ENCODE measurements around the gene KRTAP2-3. TPM values are rescaled to one million over a fixed set of nuclear protein-coding genes. Genes with fewer than 3 reads are reported as not detected.

KRTAP2-3 gene
- polyA plus RNA-seq, 1 donor from 2014 or later, result not detected

DNA sequence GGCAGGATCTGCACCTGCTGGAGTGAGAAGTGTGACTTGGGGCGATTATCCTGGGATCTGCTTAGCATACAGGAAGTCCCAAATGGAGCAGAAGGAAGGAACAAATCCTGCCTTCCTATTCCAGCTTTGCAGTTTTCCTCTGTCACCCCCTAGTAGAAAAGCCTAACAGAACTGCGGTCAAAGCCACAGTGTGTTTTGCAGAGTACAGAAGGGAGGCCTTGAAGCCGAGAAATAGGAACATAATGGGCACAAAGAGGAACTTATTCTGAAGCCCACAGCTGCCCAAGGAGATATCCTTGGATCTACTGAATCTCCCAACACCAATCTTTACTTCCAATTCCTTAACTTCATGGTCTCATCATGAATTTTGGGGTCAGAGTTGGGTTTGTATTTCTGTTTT lies 41.4 kb downstream of the KRTAP2-3 start:
- H3K79me2 ChIP-seq (replicated peaks; ENCODE audit: insufficient read depth, low read length), result no peaks in the 10 kb centered on the region
- H3K9me3 ChIP-seq (ENCODE audit: low read length), result no peaks in the 10 kb centered on the region
- no peak overlapping the region for H3K27ac ChIP-seq (ENCODE audit: low read length)
- H2AFZ ChIP-seq (ENCODE audit: low read depth, low read length), result no peak overlapping the region
- H3K27me3 ChIP-seq (ENCODE audit: insufficient read depth, low read depth, low read length), result no peaks in the 10 kb centered on the region
- H3K4me3 ChIP-seq (ENCODE audit: low read length), result no peak overlapping the region
- H3K9ac ChIP-seq (ENCODE audit: low read length), result no peak overlapping the region
- H3K4me2 ChIP-seq (ENCODE audit: low read length), result no peak overlapping the region
- no peaks in the 10 kb centered on the region for H3K9me2 ChIP-seq (ENCODE audit: insufficient read depth, low read length)
- H3K36me3 ChIP-seq (ENCODE audit: insufficient read depth, low read length), result no peaks in the 10 kb centered on the region
- no peaks in the 10 kb centered on the region for H3F3A ChIP-seq (ENCODE audit: insufficient read depth, low read length, poor library complexity, severe bottlenecking)
- no peaks in the 10 kb centered on the region for H4K20me1 ChIP-seq (ENCODE audit: insufficient read depth)
- TF ChIP-seq EP300 (conservative IDR thresholded peaks at IDR 0.05; ENCODE audit: poor library complexity, severe bottlenecking) (no peak), TAF1 (IDR thresholded peaks at IDR 0.05; ENCODE audit: low read depth) (no peak), SMC3 (conservative IDR thresholded peaks at IDR 0.05; ENCODE audit: poor library complexity) (no peak), POLR2AphosphoS5 (IDR thresholded peaks at IDR 0.05) (no peak)
- TF ChIP-seq, protein P1, sequence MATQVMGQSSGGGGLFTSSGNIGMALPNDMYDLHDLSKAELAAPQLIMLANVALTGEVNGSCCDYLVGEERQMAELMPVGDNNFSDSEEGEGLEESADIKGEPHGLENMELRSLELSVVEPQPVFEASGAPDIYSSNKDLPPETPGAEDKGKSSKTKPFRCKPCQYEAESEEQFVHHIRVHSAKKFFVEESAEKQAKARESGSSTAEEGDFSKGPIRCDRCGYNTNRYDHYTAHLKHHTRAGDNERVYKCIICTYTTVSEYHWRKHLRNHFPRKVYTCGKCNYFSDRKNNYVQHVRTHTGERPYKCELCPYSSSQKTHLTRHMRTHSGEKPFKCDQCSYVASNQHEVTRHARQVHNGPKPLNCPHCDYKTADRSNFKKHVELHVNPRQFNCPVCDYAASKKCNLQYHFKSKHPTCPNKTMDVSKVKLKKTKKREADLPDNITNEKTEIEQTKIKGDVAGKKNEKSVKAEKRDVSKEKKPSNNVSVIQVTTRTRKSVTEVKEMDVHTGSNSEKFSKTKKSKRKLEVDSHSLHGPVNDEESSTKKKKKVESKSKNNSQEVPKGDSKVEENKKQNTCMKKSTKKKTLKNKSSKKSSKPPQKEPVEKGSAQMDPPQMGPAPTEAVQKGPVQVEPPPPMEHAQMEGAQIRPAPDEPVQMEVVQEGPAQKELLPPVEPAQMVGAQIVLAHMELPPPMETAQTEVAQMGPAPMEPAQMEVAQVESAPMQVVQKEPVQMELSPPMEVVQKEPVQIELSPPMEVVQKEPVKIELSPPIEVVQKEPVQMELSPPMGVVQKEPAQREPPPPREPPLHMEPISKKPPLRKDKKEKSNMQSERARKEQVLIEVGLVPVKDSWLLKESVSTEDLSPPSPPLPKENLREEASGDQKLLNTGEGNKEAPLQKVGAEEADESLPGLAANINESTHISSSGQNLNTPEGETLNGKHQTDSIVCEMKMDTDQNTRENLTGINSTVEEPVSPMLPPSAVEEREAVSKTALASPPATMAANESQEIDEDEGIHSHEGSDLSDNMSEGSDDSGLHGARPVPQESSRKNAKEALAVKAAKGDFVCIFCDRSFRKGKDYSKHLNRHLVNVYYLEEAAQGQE (IDR thresholded peaks at IDR 0.05; ENCODE audit: borderline replicate concordance), result no peak

DNA sequence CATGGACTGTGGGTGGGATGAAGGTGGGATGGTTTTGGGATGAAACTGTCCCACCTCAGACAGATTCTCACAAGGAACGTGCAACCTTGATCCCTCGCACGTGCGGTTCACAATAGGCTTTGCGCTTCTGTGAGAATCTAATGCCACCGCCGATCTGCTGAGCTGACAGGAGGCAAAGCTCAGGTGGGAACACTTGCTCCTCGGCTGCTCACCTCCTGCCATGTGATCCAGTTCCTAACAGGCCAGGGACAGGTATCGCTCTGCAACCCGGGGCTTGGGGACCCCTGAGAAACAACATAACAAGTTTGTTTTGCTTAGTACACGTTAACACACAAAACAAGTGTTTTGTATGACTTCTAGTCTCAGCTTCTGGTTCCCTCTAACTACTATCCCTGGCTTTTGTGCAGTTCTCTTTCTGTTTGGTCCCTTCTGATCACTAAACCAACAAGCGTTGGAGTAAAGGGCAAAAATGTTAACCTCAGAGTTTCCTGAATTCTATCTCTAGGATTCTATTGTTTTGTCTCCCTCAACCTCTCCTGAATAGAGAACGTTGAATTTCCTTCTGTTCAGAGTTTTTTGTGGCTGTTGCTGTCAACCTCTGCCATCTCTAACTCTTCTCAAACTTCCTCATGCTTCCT lies 43.2 kb downstream of the KRTAP2-3 start:
- Histone ChIP-seq H3F3A (ENCODE audit: insufficient read depth, low read length, poor library complexity, severe bottlenecking) (no peaks in the 10 kb centered on the region), H3K27ac (ENCODE audit: low read length) (no peak overlapping the region), H3K4me3 (ENCODE audit: low read length) (no peak overlapping the region), H3K79me2 (replicated peaks; ENCODE audit: insufficient read depth, low read length) (no peaks in the 10 kb centered on the region), H3K36me3 (ENCODE audit: insufficient read depth, low read length) (no peaks in the 10 kb centered on the region), H3K9ac (ENCODE audit: low read length) (no peak overlapping the region), H2AFZ (ENCODE audit: low read depth, low read length) (no peak overlapping the region), H3K9me3 (ENCODE audit: low read length) (no peaks in the 10 kb centered on the region), H4K20me1 (ENCODE audit: insufficient read depth) (no peaks in the 10 kb centered on the region), H3K9me2 (ENCODE audit: insufficient read depth, low read length) (no peaks in the 10 kb centered on the region), H3K27me3 (ENCODE audit: insufficient read depth, low read depth, low read length) (no peaks in the 10 kb centered on the region), H3K4me2 (ENCODE audit: low read length) (no peak overlapping the region)
- TF ChIP-seq RAD21 (conservative IDR thresholded peaks at IDR 0.05) (no peak), POLR2AphosphoS5 (IDR thresholded peaks at IDR 0.05) (no peak), EP300 (conservative IDR thresholded peaks at IDR 0.05; ENCODE audit: poor library complexity, severe bottlenecking) (no peak)

DNA sequence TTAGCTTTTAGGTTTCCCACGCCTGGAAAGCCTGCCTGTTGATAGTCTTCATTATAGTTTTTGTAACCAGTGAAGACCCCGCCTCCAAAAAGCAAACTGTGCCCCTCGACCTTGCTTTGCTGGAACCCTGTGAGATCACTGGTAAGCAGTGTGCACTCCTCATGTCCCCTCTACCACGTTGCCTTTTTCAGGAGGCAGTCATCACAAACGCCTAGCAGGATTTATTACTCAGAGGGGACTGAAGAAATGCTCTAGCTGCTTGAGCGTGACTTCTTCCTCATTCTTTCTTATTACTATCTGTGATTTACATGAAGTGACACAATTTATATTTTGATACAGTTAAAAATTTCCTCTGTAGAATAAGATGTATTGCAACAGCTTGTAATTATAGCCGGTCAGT lies 44.5 kb downstream of the KRTAP2-3 start:
- H3K9me3 ChIP-seq (ENCODE audit: low read length), result no peaks in the 10 kb centered on the region
- H2AFZ ChIP-seq (ENCODE audit: low read depth, low read length), result no peak overlapping the region
- no peaks in the 10 kb centered on the region for H3K9me2 ChIP-seq (ENCODE audit: insufficient read depth, low read length)
- H3K9ac ChIP-seq (ENCODE audit: low read length), result no peak overlapping the region
- no peak overlapping the region for H3K4me3 ChIP-seq (ENCODE audit: low read length)
- H3F3A ChIP-seq (ENCODE audit: insufficient read depth, low read length, poor library complexity, severe bottlenecking), result no peaks in the 10 kb centered on the region
- H3K36me3 ChIP-seq (ENCODE audit: insufficient read depth, low read length), result no peaks in the 10 kb centered on the region
- no peaks in the 10 kb centered on the region for H3K79me2 ChIP-seq (replicated peaks; ENCODE audit: insufficient read depth, low read length)
- H3K27ac ChIP-seq (ENCODE audit: low read length), result no peak overlapping the region
- no peak overlapping the region for H3K4me2 ChIP-seq (ENCODE audit: low read length)
- H3K27me3 ChIP-seq (ENCODE audit: insufficient read depth, low read depth, low read length), result no peaks in the 10 kb centered on the region
- TF ChIP-seq TAF1 (IDR thresholded peaks at IDR 0.05; ENCODE audit: low read depth) (no peak), POLR2AphosphoS5 (IDR thresholded peaks at IDR 0.05) (no peak), EZH2 (IDR thresholded peaks at IDR 0.05; ENCODE audit: borderline replicate concordance, insufficient read depth, low read length, poor library complexity, severe bottlenecking) (no peak), MXI1 (conservative IDR thresholded peaks at IDR 0.05; ENCODE audit: poor library complexity, severe bottlenecking) (no peak), RAD21 (conservative IDR thresholded peaks at IDR 0.05) (no peak), EP300 (conservative IDR thresholded peaks at IDR 0.05; ENCODE audit: poor library complexity, severe bottlenecking) (no peak), SMC3 (conservative IDR thresholded peaks at IDR 0.05; ENCODE audit: poor library complexity) (no peak)
- TF ChIP-seq, protein P1 (IDR thresholded peaks at IDR 0.05; ENCODE audit: borderline replicate concordance), result no peak
- TF ChIP-seq, protein P2, sequence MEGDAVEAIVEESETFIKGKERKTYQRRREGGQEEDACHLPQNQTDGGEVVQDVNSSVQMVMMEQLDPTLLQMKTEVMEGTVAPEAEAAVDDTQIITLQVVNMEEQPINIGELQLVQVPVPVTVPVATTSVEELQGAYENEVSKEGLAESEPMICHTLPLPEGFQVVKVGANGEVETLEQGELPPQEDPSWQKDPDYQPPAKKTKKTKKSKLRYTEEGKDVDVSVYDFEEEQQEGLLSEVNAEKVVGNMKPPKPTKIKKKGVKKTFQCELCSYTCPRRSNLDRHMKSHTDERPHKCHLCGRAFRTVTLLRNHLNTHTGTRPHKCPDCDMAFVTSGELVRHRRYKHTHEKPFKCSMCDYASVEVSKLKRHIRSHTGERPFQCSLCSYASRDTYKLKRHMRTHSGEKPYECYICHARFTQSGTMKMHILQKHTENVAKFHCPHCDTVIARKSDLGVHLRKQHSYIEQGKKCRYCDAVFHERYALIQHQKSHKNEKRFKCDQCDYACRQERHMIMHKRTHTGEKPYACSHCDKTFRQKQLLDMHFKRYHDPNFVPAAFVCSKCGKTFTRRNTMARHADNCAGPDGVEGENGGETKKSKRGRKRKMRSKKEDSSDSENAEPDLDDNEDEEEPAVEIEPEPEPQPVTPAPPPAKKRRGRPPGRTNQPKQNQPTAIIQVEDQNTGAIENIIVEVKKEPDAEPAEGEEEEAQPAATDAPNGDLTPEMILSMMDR (IDR thresholded peaks at IDR 0.05; ENCODE audit: poor library complexity, severe bottlenecking), result no peak
- H4K20me1 ChIP-seq (ENCODE audit: insufficient read depth), result no peaks in the 10 kb centered on the region
